Hepatocyte (in vitro differentiated cells): ENCODE measurements around the gene TMEM126B.

Source experiments
- CTCF ChIP-seq: fragments of 200-600 bp; sonication (generic); IDR thresholded peaks from 2 replicates; pipeline ENCODE4 v1.5.1; 2016; ENCODE audit warnings: antibody characterized with exemption, mild to moderate bottlenecking; ENCODE audit not compliant: poor library complexity
- EZH2 ChIP-seq: fragments of 200-600 bp; sonication (generic); IDR thresholded peaks from 2 replicates; pipeline ENCODE4 v1.6.1; 2016; ENCODE audit warnings: antibody characterized with exemption, mild to moderate bottlenecking, borderline replicate concordance
- EZH2phosphoT487 ChIP-seq: fragments of 200-600 bp; sonication (generic); IDR thresholded peaks from one replicate; pipeline ENCODE4 v1.6.1; 2018; ENCODE audit warnings: antibody characterized with exemption, mild to moderate bottlenecking, low read depth, moderate library complexity; ENCODE audit not compliant: unreplicated experiment, severe bottlenecking

- no peak for TF ChIP-seq CTCF
- no peak for TF ChIP-seq EZH2
- TF ChIP-seq EZH2phosphoT487: no peak
These were observed 928 bp upstream of the TMEM126B start, which contains the start of gene DLG2 for GRCh38 chr11:85627332-85627997.
